ENCODE results near the gene NFIB. TPM values are rescaled to one million over a fixed set of nuclear protein-coding genes. Genes with fewer than 3 reads are reported as not detected.

Gene NFIB
- total RNA-seq, 2 donors from 2014 or later, result 53.0 to 54.0 TPM

DNA sequence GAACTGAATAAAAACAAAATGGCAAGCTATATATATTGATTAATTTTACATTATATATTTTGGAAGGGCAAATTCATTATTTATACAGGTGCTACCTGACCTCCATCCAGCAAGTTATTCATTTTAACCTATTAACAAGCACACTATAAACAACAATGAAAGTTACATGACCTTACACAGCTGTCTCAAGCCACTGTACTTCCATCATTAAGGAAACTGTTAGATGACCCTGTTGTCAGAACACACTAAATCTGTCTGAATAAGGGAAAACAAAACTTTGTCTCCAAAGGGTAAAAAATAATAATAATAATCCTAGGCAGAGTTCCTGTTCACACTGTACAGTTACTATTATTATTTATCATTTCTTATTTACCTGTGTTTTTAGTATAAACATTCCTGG, 44.0 kb downstream of the NFIB start:
- Histone ChIP-seq H3K27ac (no peak overlapping the region), H3K9me3 (no peaks in the 10 kb centered on the region)
- no peak for DNase-seq

DNA sequence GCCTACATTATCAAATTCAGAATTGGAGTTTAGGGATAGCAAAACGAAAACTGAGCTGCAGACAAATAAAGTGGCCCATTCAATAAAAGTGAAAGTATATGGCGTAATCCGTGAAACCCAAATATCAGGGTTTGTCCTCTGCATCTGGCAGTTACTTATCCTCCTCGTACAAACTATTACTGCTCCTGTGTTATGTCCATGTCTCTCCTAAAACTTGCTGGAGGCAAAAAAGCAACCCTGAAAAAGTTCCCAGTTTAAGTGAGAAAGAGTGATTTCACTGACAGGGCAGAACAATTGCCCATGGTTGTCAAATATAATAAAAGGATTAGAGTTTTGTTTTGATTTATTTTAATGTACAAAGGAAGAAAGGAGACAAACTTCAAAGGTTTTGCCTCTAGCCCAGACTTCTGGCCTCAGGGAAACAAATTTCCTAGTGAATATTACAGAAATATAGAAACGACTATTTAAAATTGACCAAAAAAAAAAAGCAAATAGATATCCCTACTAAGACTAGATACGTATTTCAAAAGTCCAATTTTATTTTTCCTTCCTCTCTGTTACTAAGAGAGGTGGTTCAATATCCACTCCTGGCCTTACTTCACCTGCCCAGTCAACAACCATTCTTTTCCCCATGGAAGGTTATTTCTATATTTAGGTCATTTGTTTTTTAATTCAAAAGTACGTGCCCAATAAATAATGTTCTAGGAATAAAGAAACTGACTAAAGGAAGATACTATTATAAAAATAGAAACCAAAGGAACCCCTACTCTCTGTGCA, 50.0 kb downstream of the NFIB start:
- no peaks in the 10 kb centered on the region for H3K36me3 ChIP-seq
- no peak overlapping the region for H3K4me3 ChIP-seq
- intact Hi-C loops (cut with DNase I), result no loop called here
- TF ChIP-seq, protein P1, sequence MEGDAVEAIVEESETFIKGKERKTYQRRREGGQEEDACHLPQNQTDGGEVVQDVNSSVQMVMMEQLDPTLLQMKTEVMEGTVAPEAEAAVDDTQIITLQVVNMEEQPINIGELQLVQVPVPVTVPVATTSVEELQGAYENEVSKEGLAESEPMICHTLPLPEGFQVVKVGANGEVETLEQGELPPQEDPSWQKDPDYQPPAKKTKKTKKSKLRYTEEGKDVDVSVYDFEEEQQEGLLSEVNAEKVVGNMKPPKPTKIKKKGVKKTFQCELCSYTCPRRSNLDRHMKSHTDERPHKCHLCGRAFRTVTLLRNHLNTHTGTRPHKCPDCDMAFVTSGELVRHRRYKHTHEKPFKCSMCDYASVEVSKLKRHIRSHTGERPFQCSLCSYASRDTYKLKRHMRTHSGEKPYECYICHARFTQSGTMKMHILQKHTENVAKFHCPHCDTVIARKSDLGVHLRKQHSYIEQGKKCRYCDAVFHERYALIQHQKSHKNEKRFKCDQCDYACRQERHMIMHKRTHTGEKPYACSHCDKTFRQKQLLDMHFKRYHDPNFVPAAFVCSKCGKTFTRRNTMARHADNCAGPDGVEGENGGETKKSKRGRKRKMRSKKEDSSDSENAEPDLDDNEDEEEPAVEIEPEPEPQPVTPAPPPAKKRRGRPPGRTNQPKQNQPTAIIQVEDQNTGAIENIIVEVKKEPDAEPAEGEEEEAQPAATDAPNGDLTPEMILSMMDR (IDR thresholded peaks at IDR 0.05), result no peak
- no peaks in the 10 kb centered on the region for H3K4me1 ChIP-seq
- no peak overlapping the region for H3K27ac ChIP-seq
- no peak for DNase-seq
- no peak overlapping the region for H3K9ac ChIP-seq (ENCODE audit: low read depth in 2 of 2, low read length in 2 of 2)
- H3K9me3 ChIP-seq, result no peaks in the 10 kb centered on the region
- no peaks in the 10 kb centered on the region for H3K27me3 ChIP-seq

More for the DNA sequence above, 44.0 kb downstream of the NFIB start:
- TF ChIP-seq, protein P1 (IDR thresholded peaks at IDR 0.05), result no peak
- H3K36me3 ChIP-seq, result no peaks in the 10 kb centered on the region
- no peak overlapping the region for H3K4me3 ChIP-seq
- H3K9ac ChIP-seq (ENCODE audit: low read depth in 2 of 2, low read length in 2 of 2), result no peak overlapping the region
- no peaks in the 10 kb centered on the region for H3K27me3 ChIP-seq
- intact Hi-C loops (cut with DNase I), result no loop called here
- no peaks in the 10 kb centered on the region for H3K4me1 ChIP-seq

DNA sequence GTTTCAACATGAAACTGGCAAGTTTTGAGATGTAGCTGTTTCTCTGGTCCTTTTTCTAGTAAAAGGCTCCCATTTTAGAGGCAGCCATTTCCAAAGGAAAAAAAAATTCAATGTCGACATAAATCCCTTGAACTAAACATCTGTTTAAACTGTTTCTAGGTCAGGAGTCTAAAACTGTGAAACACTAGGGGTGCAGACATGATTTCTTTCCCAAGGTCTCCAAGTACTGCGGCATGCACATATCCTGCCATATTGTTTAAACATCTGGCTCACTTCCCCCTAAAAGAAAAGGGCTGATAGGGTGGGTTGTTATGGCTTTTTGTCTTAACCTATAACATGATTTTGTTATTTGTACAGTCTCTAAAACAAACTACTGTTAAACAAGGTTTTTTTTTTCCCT, 51.1 kb downstream of the NFIB start:
- Histone ChIP-seq H3K27me3 (no peaks in the 10 kb centered on the region), H3K36me3 (no peaks in the 10 kb centered on the region), H3K9me3 (no peaks in the 10 kb centered on the region), H3K27ac (no peak overlapping the region), H3K9ac (ENCODE audit: low read depth in 2 of 2, low read length in 2 of 2) (no peak overlapping the region), H3K4me3 (no peak overlapping the region), H3K4me1 (no peaks in the 10 kb centered on the region)
- no peak for DNase-seq
- intact Hi-C loops (cut with DNase I), result no loop called here
- TF ChIP-seq, protein P1 (IDR thresholded peaks at IDR 0.05), result no peak

DNA sequence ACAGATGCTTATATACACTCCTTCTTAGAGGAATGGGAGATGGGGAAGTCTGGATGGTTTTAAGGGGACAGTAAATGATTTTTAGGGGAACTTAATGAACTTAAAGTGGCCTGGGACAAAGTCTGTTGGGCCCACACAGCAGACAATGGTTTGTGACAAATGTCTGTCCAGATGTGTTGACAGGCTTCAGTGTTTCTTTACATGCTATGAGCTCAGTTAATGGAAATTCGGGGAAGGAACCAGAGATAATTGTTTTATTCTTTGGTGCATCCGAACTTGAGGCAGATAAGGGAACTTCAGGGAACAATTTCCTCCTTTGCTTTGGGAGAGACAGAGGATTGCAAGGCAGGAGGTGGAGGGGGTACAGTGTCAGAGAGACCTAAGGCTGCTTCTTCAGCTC, 52.3 kb downstream of the NFIB start:
- TF ChIP-seq, protein P1 (IDR thresholded peaks at IDR 0.05), result no peak
- Histone ChIP-seq H3K9ac (ENCODE audit: low read depth in 2 of 2, low read length in 2 of 2) (no peak overlapping the region), H3K9me3 (no peaks in the 10 kb centered on the region), H3K4me1 (no peaks in the 10 kb centered on the region), H3K36me3 (no peaks in the 10 kb centered on the region), H3K4me3 (no peak overlapping the region), H3K27me3 (no peaks in the 10 kb centered on the region), H3K27ac (no peak overlapping the region)
- intact Hi-C loops (cut with DNase I), result no loop called here
- DNase-seq, result no peak

DNA sequence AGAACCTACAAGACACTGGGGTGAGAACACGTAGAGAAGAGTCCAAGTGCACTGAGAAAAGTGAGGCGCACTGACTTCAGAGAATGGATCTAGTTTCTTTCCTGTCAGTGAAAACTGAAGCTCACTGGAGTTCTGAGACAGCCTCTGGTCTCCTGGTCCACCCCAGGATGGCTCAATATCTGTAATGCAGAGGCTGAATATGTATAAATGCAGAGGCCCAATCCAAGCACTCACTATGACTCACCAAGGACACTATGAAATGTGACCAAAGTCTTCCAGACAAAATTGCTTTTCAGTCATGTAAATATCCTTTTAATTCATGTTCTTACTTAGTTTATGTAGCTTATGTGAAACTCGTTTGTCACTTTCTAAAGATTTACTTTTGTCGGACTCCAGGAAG, 53.8 kb downstream of the NFIB start:
- TF ChIP-seq, protein P1 (IDR thresholded peaks at IDR 0.05), result no peak
- Histone ChIP-seq H3K36me3 (no peaks in the 10 kb centered on the region), H3K27me3 (no peaks in the 10 kb centered on the region), H3K9ac (ENCODE audit: low read depth in 2 of 2, low read length in 2 of 2) (no peak overlapping the region), H3K4me1 (no peaks in the 10 kb centered on the region), H3K4me3 (no peak overlapping the region), H3K9me3 (no peaks in the 10 kb centered on the region), H3K27ac (no peak overlapping the region)
- intact Hi-C loops (cut with DNase I), result no loop called here
- no peak for DNase-seq

All from colonic mucosa (tissue), 4 donors.